ENCODE results near the gene ATP13A2. TPM values are rescaled to one million over a fixed set of nuclear protein-coding genes. Genes with fewer than 3 reads are reported as not detected.

Gene ATP13A2
- total and polyA plus RNA-seq, 8 donors: 11.1 to 249 (median 24.8) TPM

DNA sequence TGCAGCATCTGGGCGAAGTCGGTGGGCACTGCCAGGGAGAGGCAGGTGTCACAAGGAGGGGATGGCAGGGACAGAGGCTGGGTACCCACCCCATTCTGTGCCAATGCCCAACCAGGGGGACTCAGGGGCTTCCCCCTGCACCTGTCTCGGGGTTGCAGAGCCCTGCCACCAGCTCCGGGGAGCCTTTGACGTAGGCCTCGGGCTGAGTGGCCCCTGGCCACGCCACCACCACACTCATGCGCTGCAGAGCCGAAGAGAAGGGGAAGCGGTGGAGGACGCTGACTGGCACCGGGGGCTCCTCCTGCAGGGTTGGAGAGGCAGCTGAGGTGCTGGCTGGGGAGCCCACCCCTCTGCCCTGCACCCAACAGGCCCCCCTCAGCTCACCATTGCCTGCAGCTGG is 19.6 kb downstream of the ATP13A2 start:
- intact Hi-C loops (cut with DNase I; ENCODE audit: low total_unique reads): no loop called here
- DNase-seq: no peak
- no peak overlapping the region for H3K27ac ChIP-seq
- 89 to 96% (median 93%) methylated on average over 4 to 12 of the region's 12 CpGs for WGBS, 5 donors
- no peaks in the 10 kb centered on the region for H3K9me3 ChIP-seq
- H3K4me3 ChIP-seq: no peak overlapping the region
- TF ChIP-seq, protein P1, sequence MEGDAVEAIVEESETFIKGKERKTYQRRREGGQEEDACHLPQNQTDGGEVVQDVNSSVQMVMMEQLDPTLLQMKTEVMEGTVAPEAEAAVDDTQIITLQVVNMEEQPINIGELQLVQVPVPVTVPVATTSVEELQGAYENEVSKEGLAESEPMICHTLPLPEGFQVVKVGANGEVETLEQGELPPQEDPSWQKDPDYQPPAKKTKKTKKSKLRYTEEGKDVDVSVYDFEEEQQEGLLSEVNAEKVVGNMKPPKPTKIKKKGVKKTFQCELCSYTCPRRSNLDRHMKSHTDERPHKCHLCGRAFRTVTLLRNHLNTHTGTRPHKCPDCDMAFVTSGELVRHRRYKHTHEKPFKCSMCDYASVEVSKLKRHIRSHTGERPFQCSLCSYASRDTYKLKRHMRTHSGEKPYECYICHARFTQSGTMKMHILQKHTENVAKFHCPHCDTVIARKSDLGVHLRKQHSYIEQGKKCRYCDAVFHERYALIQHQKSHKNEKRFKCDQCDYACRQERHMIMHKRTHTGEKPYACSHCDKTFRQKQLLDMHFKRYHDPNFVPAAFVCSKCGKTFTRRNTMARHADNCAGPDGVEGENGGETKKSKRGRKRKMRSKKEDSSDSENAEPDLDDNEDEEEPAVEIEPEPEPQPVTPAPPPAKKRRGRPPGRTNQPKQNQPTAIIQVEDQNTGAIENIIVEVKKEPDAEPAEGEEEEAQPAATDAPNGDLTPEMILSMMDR (IDR thresholded peaks at IDR 0.05): no peak
- no peak for TF ChIP-seq POLR2A (IDR thresholded peaks at IDR 0.05)
- no peak for TF ChIP-seq POLR2AphosphoS5 (IDR thresholded peaks at IDR 0.05)
- no peak for TF ChIP-seq EP300 (IDR thresholded peaks at IDR 0.05)
- H3K27me3 ChIP-seq: no peaks in the 10 kb centered on the region
- H3K4me1 ChIP-seq: no peaks in the 10 kb centered on the region
- peaks cover 18 to 96% (median 89%) of the 10 kb centered on the region in 4 donors for H3K36me3 ChIP-seq

DNA sequence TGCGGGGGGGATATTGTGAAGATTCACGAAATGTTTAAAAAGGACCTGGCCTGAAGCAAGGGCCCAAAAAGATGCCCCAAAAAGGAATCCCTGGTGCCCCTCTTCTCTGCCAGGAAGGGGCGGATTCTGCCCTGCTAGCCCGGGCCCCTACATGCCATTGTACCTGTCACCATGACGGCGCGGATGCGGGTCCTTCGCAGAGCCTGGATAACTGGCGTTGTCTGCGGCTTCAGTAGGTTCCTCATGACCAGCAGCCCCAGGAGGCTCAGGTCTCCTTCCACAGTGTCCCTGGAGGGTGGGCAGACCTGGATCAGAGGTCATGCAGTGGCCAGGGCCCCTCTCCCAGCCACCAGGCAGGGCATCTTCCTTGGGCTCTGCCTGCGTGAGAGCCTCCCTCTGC is 20.2 kb downstream of the ATP13A2 start:
- TF ChIP-seq POLR2A (IDR thresholded peaks at IDR 0.05) (no peak), POLR2AphosphoS5 (IDR thresholded peaks at IDR 0.05) (no peak), EP300 (IDR thresholded peaks at IDR 0.05) (no peak)
- TF ChIP-seq, protein P1 (IDR thresholded peaks at IDR 0.05): no peak
- Histone ChIP-seq H3K27me3 (no peaks in the 10 kb centered on the region), H3K4me1 (no peaks in the 10 kb centered on the region), H3K9me3 (no peaks in the 10 kb centered on the region), H3K27ac (no peak overlapping the region), H3K4me3 (no peak overlapping the region), H3K36me3 (peaks cover 20 to 96% (median 89%) of the 10 kb centered on the region in 4 donors)
- DNase-seq: no peak
- intact Hi-C loops (cut with DNase I; ENCODE audit: low total_unique reads): no loop called here
- 94 to 98% (median 97%) methylated on average over 11 to 12 of the region's 12 CpGs for WGBS, 5 donors

DNA sequence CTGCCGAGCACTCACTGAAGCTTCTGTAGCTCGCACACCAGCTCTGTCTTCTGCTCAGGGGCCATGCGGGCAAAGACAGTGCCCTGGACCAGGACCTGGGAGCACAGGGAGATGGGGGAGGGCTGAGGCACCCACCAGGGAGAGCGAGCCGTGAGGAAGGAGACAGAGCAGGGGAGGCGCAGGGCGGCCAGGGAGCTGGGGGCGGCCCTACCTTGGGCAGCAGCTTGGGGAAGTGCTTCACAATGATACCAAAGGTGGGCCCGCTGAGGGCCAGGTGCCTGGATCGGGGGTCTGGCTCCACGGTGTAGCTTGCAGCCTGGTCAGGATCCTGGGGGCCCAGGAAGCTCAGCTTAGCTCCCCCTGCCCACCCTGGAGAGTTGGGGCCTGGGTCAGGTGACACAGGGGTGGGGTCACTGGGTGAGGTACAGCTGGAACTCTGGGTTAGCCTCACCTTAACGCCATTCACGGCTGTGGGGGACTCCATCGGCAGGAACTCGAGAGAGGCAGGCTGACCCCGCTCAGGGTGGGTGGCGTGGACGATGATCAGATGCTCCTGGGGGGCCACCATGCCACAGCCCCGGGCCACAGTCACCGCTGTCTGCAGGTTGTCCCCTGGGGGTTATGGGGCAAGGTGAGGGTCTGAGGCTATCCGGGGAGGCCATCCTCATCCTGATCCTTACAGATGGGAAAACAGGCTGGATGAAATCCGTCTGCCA is 21.9 kb downstream of the ATP13A2 start:
- Histone ChIP-seq H3K36me3 (peaks cover 19 to 96% (median 86%) of the 10 kb centered on the region in 4 donors), H3K27ac (no peak overlapping the region), H3K27me3 (no peaks in the 10 kb centered on the region), H3K4me1 (peaks cover 0 to 3% (median under 1%) of the 10 kb centered on the region in 4 donors), H3K4me3 (no peak overlapping the region), H3K9me3 (no peaks in the 10 kb centered on the region)
- DNase-seq: no peak
- TF ChIP-seq, protein P1 (IDR thresholded peaks at IDR 0.05): no peak
- TF ChIP-seq EP300 (IDR thresholded peaks at IDR 0.05) (no peak), POLR2A (IDR thresholded peaks at IDR 0.05) (no peak), POLR2AphosphoS5 (IDR thresholded peaks at IDR 0.05) (no peak)
- WGBS, 5 donors: 94 to 97% (median 96%) methylated on average over 17 to 22 of the region's 22 CpGs
- intact Hi-C loops (cut with DNase I; ENCODE audit: low total_unique reads): no loop called here

DNA sequence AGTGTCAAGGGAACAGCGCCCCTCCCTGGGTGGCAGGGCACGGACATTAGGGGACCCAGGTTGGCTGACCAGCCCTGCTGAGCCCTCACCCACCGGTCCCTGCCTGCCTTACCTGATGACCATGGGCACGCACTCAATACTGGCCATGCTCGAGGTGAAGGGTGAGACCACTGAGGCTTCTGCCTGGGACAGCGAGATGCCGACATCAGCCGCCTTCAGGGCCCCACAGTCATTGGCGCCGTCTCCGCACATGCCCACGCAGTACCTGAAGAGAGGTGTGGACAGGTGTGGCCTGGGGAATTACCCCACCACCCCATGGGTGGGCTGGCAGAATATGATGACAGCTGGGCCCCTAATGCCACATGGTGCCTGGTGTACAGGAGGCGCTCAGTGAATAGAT is 23.5 kb downstream of the ATP13A2 start:
- TF ChIP-seq, protein P1 (IDR thresholded peaks at IDR 0.05): no peak
- TF ChIP-seq POLR2AphosphoS5 (IDR thresholded peaks at IDR 0.05): no peak
- TF ChIP-seq POLR2A (IDR thresholded peaks at IDR 0.05): no peak
- no peak for TF ChIP-seq EP300 (IDR thresholded peaks at IDR 0.05)
- 93 to 96% (median 94%) methylated on average over 11 to 13 of the region's 13 CpGs for WGBS, 5 donors
- Histone ChIP-seq H3K36me3 (peaks cover 19 to 83% (median 77%) of the 10 kb centered on the region in 4 donors), H3K4me3 (no peak overlapping the region), H3K9me3 (no peaks in the 10 kb centered on the region), H3K27me3 (no peaks in the 10 kb centered on the region), H3K27ac (no peak overlapping the region), H3K4me1 (peaks cover 0 to 8% (median 4%) of the 10 kb centered on the region in 4 donors)
- DNase-seq: no peak
- intact Hi-C loops (cut with DNase I; ENCODE audit: low total_unique reads): no loop called here

All from stomach (tissue), 9 donors.